ENCODE measurements around the gene SLC5A4.

SLC5A4 gene

DNA sequence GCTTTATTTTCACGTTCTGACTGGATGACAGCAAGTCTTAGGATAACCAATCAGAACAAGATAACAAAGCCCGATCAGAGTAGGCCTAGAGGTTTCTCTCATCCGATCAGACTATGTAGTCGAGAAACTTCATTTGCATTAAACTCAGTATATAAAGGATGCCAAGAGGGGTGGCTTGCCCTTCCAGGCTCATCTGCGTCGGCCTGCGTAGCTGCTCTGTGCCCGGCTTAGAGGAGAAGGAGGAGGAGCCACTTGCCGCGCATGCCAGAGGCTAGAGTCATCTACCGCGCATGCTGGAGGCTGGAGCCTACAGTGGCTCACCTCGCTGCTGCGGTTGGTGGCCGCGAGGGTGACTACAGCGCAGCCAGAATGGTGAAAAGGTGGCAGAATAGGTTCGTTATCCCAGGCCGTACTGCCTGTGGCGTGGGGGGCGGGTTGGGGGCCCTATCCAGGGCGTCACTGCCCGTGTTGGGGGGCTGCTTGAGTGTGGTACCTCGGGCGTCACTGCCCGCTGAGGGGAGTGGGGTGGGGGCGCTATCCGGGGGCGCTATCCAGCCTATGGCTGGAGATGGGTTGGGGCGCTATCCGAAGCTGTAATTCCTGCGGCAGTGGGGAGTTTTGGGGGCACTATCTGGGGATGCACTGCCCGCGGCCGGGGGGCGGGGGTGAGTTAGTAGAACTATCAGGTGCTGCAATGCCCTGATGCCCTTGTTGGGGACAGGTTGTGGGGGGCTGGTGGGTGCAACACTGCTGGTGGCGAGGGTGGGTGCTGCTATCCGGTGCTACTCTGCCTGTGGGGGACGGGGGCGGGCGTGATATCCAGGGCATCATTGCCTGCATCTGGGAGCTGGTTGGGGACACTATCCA, 50.1 kb downstream of the SLC5A4 start, which contains the start of gene RFPL2:
RFPL2 (minus strand) TSS at position 218 of the 867 bp plus-strand sequence. CDS start 2,622 bp downstream, outside the sequence.
- peak; percentile 71 for DNase-seq
- TF ChIP-seq, protein P1, sequence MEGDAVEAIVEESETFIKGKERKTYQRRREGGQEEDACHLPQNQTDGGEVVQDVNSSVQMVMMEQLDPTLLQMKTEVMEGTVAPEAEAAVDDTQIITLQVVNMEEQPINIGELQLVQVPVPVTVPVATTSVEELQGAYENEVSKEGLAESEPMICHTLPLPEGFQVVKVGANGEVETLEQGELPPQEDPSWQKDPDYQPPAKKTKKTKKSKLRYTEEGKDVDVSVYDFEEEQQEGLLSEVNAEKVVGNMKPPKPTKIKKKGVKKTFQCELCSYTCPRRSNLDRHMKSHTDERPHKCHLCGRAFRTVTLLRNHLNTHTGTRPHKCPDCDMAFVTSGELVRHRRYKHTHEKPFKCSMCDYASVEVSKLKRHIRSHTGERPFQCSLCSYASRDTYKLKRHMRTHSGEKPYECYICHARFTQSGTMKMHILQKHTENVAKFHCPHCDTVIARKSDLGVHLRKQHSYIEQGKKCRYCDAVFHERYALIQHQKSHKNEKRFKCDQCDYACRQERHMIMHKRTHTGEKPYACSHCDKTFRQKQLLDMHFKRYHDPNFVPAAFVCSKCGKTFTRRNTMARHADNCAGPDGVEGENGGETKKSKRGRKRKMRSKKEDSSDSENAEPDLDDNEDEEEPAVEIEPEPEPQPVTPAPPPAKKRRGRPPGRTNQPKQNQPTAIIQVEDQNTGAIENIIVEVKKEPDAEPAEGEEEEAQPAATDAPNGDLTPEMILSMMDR (IDR thresholded peaks at IDR 0.05; ENCODE audit: low read depth, low read length) = no peak
- Histone ChIP-seq H3K36me3 (no peaks in the 10 kb centered on the region), H3K9me3 (ENCODE audit: severe bottlenecking) (no peaks in the 10 kb centered on the region), H3K27ac (no peak within 1 kb of the TSS), H3K27me3 (ENCODE audit: insufficient read depth, low read depth, severe bottlenecking) (peaks cover 20% of the 10 kb centered on the region), H3K4me3 (ENCODE audit: low read depth, low read length) (peak within 1 kb of the TSS; percentile 45)

DNA sequence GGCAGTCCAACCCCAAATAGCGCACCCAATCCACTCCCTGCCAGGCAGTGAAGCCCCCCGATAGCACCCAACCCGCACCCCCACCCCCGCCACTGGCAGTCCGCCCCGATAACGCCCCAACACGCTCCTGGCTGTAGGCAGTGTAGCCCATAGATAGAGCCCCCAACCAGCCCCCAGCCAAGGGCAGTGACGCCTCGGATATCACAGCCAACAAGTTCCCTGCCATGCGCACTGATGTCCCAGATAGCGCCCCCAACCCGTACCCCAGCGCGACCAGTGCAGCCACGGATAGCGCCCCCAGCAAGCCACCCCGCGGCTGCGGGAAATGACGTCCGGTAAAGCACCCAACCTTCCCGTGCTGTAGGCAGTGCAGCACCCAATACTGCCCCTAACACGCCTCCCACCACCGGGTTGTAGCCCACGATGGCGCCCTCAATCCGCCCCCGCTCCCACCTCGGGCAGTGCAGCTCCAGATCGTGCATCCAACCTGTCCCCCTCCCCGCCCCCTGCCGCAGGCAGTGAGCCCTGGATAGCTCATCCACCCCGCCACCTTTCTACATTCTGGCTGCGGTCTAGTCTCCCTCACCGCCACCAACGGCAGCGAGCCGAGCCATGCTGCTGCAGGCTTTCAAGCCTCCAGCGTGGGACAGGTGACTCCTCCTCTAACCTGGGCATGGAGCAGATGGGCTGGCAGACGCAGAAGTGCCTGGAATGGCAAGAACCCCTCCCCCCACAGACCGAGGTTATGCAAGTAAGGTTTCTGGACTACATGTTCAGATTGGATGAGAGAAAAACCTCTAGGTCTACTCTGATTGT, 50.9 kb downstream of the SLC5A4 start:
- peak; percentile 41 for DNase-seq
- peaks cover 20% of the 10 kb centered on the region for H3K27me3 ChIP-seq (ENCODE audit: insufficient read depth, low read depth, severe bottlenecking)
- peak overlapping the region; percentile 45 for H3K4me3 ChIP-seq (ENCODE audit: low read depth, low read length)

DNA sequence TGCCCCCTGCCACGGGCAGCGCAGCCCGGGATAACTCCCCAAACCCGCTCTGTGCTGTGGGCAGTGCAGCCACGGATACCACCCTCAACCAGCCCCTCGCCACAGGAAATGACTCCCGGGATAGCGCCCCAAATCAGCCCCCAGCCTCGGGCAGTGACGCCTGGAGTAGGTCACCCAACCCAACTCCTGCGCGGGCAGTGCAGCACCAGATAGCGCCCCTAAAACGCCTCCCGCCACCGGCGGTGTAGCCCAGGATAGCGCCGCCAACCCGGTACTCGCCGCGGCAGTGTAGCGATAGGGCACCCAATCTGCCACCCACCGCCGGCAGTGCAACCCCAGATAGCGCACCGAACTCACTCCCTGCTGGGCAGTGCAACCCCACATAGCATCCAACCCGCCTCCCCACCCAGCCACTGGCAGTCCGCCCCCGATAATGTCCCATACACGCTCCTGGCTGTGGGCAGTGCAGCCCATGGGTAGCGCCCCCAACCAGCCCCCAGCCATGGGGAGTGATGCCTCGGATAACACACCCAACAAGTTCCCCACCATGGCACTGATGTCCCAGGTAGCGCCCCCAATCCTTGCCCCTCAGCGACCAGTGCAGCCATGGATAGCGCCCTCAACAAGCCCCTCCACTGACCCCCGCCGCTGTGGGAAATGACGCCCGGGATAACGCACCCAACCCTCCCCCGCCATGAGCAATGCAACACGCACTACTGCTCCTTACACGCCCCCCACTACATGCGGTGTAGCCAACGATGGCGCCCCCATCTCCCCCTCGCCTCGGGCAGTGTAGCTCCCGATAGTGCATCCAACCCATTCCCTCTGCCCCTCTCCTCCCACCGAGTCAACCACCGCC, 51.7 kb downstream of the SLC5A4 start:
- TF ChIP-seq, protein P1 (IDR thresholded peaks at IDR 0.05; ENCODE audit: low read depth, low read length) = no peak
- H3K27me3 ChIP-seq (ENCODE audit: insufficient read depth, low read depth, severe bottlenecking) = peaks cover 20% of the 10 kb centered on the region

More for the DNA sequence above, 50.9 kb downstream of the SLC5A4 start:
- Histone ChIP-seq H3K27ac (no peak overlapping the region), H3K36me3 (no peaks in the 10 kb centered on the region), H3K9me3 (ENCODE audit: severe bottlenecking) (no peaks in the 10 kb centered on the region)
- TF ChIP-seq, protein P1 (IDR thresholded peaks at IDR 0.05; ENCODE audit: low read depth, low read length) = 0 out of 2 replicates have a peak, but pooled peaks have one; percentile 13

GRCh38 chr22:32202539-32203180, 52.5 kb downstream of the SLC5A4 start:
- peak; percentile 67 for DNase-seq
- Histone ChIP-seq H3K9me3 (ENCODE audit: severe bottlenecking) (no peaks in the 10 kb centered on the region), H3K4me3 (ENCODE audit: low read depth, low read length) (peak overlapping the region; percentile 18), H3K36me3 (no peaks in the 10 kb centered on the region), H3K27me3 (ENCODE audit: insufficient read depth, low read depth, severe bottlenecking) (peaks cover 20% of the 10 kb centered on the region), H3K27ac (no peak overlapping the region)
- TF ChIP-seq, protein P1 (IDR thresholded peaks at IDR 0.05; ENCODE audit: low read depth, low read length) = peak; percentile 88

More for the DNA sequence above, 51.7 kb downstream of the SLC5A4 start:
- DNase-seq = no peak
- no peaks in the 10 kb centered on the region for H3K9me3 ChIP-seq (ENCODE audit: severe bottlenecking)
- peak overlapping the region; percentile 45 for H3K4me3 ChIP-seq (ENCODE audit: low read depth, low read length)
- no peaks in the 10 kb centered on the region for H3K36me3 ChIP-seq
- no peak overlapping the region for H3K27ac ChIP-seq

DNA sequence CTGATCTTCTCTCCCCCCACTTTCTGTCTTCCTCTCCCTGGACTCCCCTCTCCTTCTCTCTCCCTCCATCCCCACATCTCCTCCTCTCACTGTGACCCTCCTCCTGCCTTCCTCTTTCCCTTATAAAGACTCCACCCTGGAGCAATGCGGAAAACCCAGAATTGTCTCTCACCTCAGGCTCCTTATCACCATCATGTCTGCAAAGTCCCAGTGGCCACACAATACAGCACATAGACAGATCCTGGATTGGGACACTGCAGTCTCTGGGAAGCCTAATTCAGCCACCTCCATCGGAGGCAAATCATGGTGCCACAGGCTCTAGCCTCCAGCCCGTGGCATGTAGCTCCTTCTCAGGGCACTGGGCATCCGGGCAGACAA, 53.0 kb downstream of the SLC5A4 start:
- peaks cover 20% of the 10 kb centered on the region for H3K27me3 ChIP-seq (ENCODE audit: insufficient read depth, low read depth, severe bottlenecking)
- no peaks in the 10 kb centered on the region for H3K9me3 ChIP-seq (ENCODE audit: severe bottlenecking)
- no peaks in the 10 kb centered on the region for H3K36me3 ChIP-seq
- no peak overlapping the region for H3K27ac ChIP-seq
- no peak for DNase-seq
- TF ChIP-seq, protein P1 (IDR thresholded peaks at IDR 0.05; ENCODE audit: low read depth, low read length) = no peak
- H3K4me3 ChIP-seq (ENCODE audit: low read depth, low read length) = no peak overlapping the region
